Measurements from ENCODE around the gene MT1E. TPM values are rescaled to one million over a fixed set of nuclear protein-coding genes. Genes with fewer than 3 reads are reported as not detected.
A peak's percentile ranks its signal among the peaks of the same experiment; 100 is the strongest.
"Not testable (repeated sequence)": the region's sequence is repeated elsewhere in the genome, so short reads cannot be mapped to it uniquely, and the experiment has no call there.

MT1E gene
- total RNA-seq (not detected), polyA plus RNA-seq (10 to 100 TPM in 1 of 2 donors, 1 to 10 TPM in 1; 6.8 to 16.0 TPM)

DNA sequence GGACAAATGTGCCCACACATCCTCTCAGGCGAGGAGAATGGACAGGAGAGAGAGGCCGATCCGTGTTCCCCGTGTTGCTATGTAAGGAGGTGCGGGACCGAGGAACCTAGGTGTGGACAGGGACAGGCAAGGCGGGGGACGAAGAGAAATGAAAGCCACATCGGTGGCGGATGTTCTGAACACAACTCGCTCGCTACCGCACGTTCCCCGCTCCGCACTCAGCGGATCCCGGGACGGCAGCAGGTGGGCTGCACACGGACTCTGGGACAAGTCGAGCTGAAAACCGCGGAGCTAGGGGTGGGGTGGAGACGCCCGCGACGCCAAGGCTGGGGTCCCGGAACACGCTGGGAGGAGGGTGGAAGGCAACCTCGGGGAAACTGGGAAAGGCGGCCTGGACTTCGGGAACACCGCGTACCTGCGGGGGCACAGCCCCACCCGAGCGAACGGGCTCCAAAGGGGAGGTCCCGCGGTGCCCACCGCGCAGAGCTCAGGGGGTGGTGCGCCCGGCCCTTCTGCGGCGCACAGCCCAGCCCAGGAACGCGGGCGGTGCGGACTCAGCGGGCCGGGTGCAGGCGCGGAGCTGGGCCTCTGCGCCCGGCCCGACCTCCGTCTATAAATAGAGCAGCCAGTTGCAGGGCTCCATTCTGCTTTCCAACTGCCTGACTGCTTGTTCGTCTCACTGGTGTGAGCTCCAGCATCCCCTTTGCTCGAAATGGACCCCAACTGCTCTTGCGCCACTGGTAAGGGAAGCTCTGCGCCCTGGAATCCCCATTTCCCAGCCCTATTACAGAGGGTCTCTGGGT lies at the start of gene MT1E:
Gene MT1E, plus strand, starts transcription at position 642 of the 803 bp plus-strand sequence. Its CDS starts 71 bp downstream, at position 713.
- Mint-ChIP-seq H3K4me3 (peak within 1 kb of the TSS; percentile 88 to 97 (median 94)), H3K9me3 (no peaks in the 10 kb centered on the region), H3K27me3 (peaks cover 0 to 31% of the 10 kb centered on the region in 2 donors), H3K36me3 (no peaks in the 10 kb centered on the region), H3K4me1 (peaks cover 11 to 18% (median 12%) of the 10 kb centered on the region in 4 donors), H3K27ac (peak within 1 kb of the TSS; percentile 44 to 95 (median 86))
- H3K27me3 ChIP-seq (ENCODE audit: insufficient read depth, low read length) = peaks cover 9% of the 10 kb centered on the region
- ChIA-PET CTCF (ENCODE audit: partially characterized antibody) (interaction anchor here (1.0 to 2.1 kb wide), 4 partner anchors 18 to 77 kb away, joined by 3 to 10 read pairs (median 4); no protein-coding TSS in a partner anchor), POLR2A (ENCODE audit: partially characterized antibody) (interaction anchor here (0.8 to 3.6 kb wide), 7 partner anchors 11 to 306 kb away, joined by 3 to 15 read pairs (median 4); partner anchors contain the start of genes HERPUD1, MT1A and MT2A)
- no peaks in the 10 kb centered on the region for H3K9me3 ChIP-seq (ENCODE audit: control insufficient read depth in 1 of 2, low read length in 2 of 2)
- intact Hi-C loops (cut with micrococcal nuclease) = no loop called here
- peaks cover 14% of the 10 kb centered on the region for H3K4me1 ChIP-seq (ENCODE audit: insufficient read depth, low read length)
- H3K36me3 ChIP-seq (ENCODE audit: insufficient read depth, low read length) = no peaks in the 10 kb centered on the region
- peak in 4 of 5 donors; percentile 27 to 56 (median 50) for DNase-seq
- peak within 1 kb of the TSS; percentile 48 to 68 for H3K4me3 ChIP-seq (ENCODE audit: low read length in 2 of 2)
- peak within 1 kb of the TSS; percentile 24 for H3K27ac ChIP-seq (ENCODE audit: low read depth, low read length)

DNA sequence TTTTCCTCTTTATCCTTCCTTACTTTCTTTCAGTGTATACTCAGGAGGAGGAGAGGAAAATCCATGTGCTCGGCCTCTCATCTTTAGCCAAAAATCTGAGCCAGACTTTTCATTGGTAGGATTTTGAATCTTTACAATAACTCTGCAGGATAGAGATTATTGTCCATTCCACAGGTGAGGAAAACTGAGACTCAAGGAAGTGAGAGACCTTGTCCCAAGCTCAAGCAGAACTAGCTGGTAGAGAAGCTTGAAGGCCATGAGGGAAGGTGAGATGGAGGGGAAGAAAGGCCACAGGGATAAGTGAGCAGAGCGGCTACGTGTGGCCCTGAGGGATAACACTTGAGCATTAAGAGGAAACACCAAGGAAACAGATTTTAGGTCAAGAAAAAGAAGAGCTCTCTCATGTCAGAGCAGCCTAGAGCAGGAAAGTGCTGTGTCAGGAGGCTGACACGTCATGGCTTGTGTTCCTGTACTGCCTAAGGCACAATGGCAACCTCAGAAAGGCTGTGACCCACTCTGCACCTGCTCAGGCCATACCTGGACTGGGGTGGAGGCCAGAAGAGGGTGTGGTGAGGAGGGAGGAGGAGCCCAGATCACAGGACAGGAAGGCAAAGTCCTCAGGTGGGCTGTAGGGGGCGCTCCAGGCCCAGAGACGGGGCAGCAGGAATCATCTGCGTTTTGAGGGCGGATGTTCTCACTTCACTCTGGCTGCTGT lies 48.8 kb upstream of the MT1E start:
- H3K27me3 ChIP-seq (ENCODE audit: insufficient read depth, low read length) = no peaks in the 10 kb centered on the region
- H3K27ac ChIP-seq (ENCODE audit: low read depth, low read length) = no peak overlapping the region
- peaks cover 0 to 4% (median 1%) of the 10 kb centered on the region in 8 donors for H3K9me3 Mint-ChIP-seq
- no peaks in the 10 kb centered on the region for H3K36me3 ChIP-seq (ENCODE audit: insufficient read depth, low read length)
- H3K4me3 ChIP-seq (ENCODE audit: low read length in 2 of 2) = no peak overlapping the region
- ChIA-PET POLR2A (ENCODE audit: partially characterized antibody) (interaction anchor here (1.0 to 2.8 kb wide), 6 partner anchors 9 to 125 kb away, joined by 3 to 17 read pairs (median 3); partner anchors contain the start of gene MT2A), CTCF (ENCODE audit: partially characterized antibody) (interaction anchor here (0.7 to 4.2 kb wide), 36 partner anchors 9 to 193 kb away, joined by 3 to 150 read pairs (median 6); partner anchors contain the start of genes MT1E, MT1H, MT2A and MT4)
- peak overlapping the region in 6 of 7 donors; percentile 36 to 79 (median 58) for H3K27ac Mint-ChIP-seq
- intact Hi-C loops (cut with micrococcal nuclease) = loop anchor here (1.0 to 2.0 kb wide), 4 partner anchors 32 to 126 kb away; partner anchors contain the start of gene MT2A
- H3K4me3 Mint-ChIP-seq = no peak overlapping the region
- peak; percentile 85 to 89 (median 87) for DNase-seq
- no peaks in the 10 kb centered on the region for H3K4me1 ChIP-seq (ENCODE audit: insufficient read depth, low read length)
- no peaks in the 10 kb centered on the region for H3K27me3 Mint-ChIP-seq
- peaks cover 4 to 9% (median 6%) of the 10 kb centered on the region in 4 donors for H3K4me1 Mint-ChIP-seq
- no peaks in the 10 kb centered on the region for H3K9me3 ChIP-seq (ENCODE audit: control insufficient read depth in 1 of 2, low read length in 2 of 2)
- peaks cover 0 to 4% of the 10 kb centered on the region in 2 donors for H3K36me3 Mint-ChIP-seq

DNA sequence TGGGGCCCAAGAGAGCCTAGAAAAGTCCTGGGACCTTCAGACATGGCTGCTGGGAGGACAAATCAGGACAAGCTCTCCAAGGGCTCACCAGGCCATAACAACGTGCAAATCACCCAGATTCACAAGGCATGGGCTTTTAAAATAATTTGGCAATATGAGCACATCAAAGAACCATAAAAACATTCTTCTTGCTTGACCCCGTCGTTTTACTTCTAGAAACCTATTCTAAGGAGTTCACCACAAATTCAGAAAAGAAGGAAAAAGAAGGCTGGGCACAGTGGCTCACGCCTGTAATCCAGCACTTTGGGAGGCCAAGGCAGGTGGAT lies 48.3 kb upstream of the MT1E start:
- Histone ChIP-seq H3K9me3 (ENCODE audit: control insufficient read depth in 1 of 2, low read length in 2 of 2) (no peaks in the 10 kb centered on the region), H3K27ac (ENCODE audit: low read depth, low read length) (no peak overlapping the region), H3K27me3 (ENCODE audit: insufficient read depth, low read length) (no peaks in the 10 kb centered on the region), H3K36me3 (ENCODE audit: insufficient read depth, low read length) (no peaks in the 10 kb centered on the region), H3K4me3 (ENCODE audit: low read length in 2 of 2) (no peak overlapping the region), H3K4me1 (ENCODE audit: insufficient read depth, low read length) (no peaks in the 10 kb centered on the region)
- Mint-ChIP-seq H3K4me3 (no peak overlapping the region), H3K36me3 (peaks cover 0 to 4% of the 10 kb centered on the region in 2 donors), H3K9me3 (peaks cover 0 to 4% (median 1%) of the 10 kb centered on the region in 8 donors), H3K27ac (peak overlapping the region in 5 of 7 donors; percentile 36 to 79 (median 58)), H3K27me3 (no peaks in the 10 kb centered on the region), H3K4me1 (peaks cover 4 to 9% (median 6%) of the 10 kb centered on the region in 4 donors)
- intact Hi-C loops (cut with micrococcal nuclease) = loop anchor here (1.0 to 2.0 kb wide), 4 partner anchors 32 to 125 kb away; partner anchors contain the start of gene MT2A
- ChIA-PET POLR2A (ENCODE audit: partially characterized antibody) (interaction anchor here (0.7 to 2.8 kb wide), 7 partner anchors 9 to 125 kb away, joined by 3 to 17 read pairs (median 3); partner anchors contain the start of gene MT2A), CTCF (ENCODE audit: partially characterized antibody) (interaction anchor here (0.7 to 4.2 kb wide), 27 partner anchors 9 to 145 kb away, joined by 3 to 150 read pairs (median 6); partner anchors contain the start of genes MT2A and MT4)
- no peak for DNase-seq

DNA sequence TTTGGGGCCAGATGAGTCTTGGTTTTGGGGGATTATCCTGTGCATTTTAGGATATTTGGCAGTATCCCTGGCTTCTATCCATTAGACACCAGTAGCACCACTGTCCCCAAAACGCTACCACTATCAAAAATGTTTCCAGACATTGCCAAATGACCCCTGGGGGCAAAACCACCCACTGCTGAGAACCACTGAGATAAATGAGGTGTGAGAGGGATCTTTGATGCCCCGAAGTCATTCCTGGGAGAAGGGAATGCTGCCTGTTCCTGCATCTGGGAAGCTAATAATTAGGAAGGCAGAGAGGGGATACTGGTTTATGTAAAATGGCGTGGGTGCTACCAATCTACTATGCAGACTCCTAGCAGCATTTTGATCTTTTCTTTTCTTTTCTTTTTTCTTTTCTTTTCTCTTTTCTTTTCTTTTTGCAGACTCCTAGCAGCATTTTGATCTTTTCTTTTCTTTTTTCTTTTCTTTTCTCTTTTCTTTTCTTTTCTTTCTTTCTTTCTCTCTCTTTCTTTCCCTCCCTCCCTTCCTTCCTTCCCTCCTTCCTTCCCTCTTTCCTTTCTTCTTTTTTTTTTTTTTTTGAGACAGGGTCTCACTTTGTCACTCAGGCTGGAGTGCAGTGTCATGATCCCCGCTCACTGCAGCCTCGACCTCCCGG lies 45.1 kb upstream of the MT1E start:
- Histone ChIP-seq H3K27me3 (ENCODE audit: insufficient read depth, low read length) (no peaks in the 10 kb centered on the region), H3K4me3 (ENCODE audit: low read length in 2 of 2) (no peak overlapping the region), H3K36me3 (ENCODE audit: insufficient read depth, low read length) (no peaks in the 10 kb centered on the region), H3K4me1 (ENCODE audit: insufficient read depth, low read length) (no peaks in the 10 kb centered on the region), H3K9me3 (ENCODE audit: control insufficient read depth in 1 of 2, low read length in 2 of 2) (no peaks in the 10 kb centered on the region), H3K27ac (ENCODE audit: low read depth, low read length) (no peak overlapping the region)
- intact Hi-C loops (cut with micrococcal nuclease) = no loop called here
- Mint-ChIP-seq H3K9me3 (no peaks in the 10 kb centered on the region), H3K27ac (no peak overlapping the region), H3K27me3 (peaks cover 0 to 2% of the 10 kb centered on the region in 2 donors), H3K36me3 (no peaks in the 10 kb centered on the region), H3K4me3 (no peak overlapping the region), H3K4me1 (peaks cover 4 to 9% (median 6%) of the 10 kb centered on the region in 4 donors)
- ChIA-PET CTCF (ENCODE audit: partially characterized antibody) (interaction anchor here (1.0 to 1.3 kb wide), 2 partner anchors 23 to 120 kb away, joined by 3 read pairs; no protein-coding TSS in a partner anchor), POLR2A (ENCODE audit: partially characterized antibody) (no interaction called here)
- DNase-seq = no peak

DNA sequence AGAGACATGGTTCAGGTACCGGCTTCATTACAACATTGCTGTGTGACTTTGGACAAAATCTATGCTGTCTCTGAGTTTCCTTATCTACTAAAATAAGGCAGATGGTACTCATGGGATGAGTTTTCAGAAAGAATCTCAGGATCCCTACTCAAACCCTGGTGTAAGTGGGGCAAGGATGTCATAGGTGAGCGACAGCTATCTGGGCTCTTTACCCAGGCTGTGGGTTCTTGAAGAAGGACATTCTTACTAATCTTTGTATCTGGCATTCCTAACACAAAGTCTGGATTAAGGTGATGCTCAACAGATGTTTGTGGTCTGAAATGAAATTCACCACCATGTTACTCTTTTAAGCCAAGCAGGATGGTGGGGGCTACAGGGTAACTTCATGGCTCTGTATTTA lies 42.7 kb upstream of the MT1E start:
- POLR2A ChIA-PET (ENCODE audit: partially characterized antibody); DNase-seq; H3K4me3 Mint-ChIP-seq; H3K36me3 Mint-ChIP-seq; H3K36me3 ChIP-seq (ENCODE audit: insufficient read depth, low read length); H3K27me3 ChIP-seq (ENCODE audit: insufficient read depth, low read length); intact Hi-C loops (cut with micrococcal nuclease); H3K4me1 ChIP-seq (ENCODE audit: insufficient read depth, low read length); H3K4me3 ChIP-seq (ENCODE audit: low read length in 2 of 2); H3K9me3 Mint-ChIP-seq; H3K27ac ChIP-seq (ENCODE audit: low read depth, low read length); H3K9me3 ChIP-seq (ENCODE audit: control insufficient read depth in 1 of 2, low read length in 2 of 2); H3K4me1 Mint-ChIP-seq; H3K27me3 Mint-ChIP-seq: not testable (repeated sequence)
- CTCF ChIA-PET (ENCODE audit: partially characterized antibody) = interaction anchor here (1.4 kb wide), 1 partner anchor 119 kb away, joined by 9 read pairs; no protein-coding TSS in a partner anchor
- H3K27ac Mint-ChIP-seq = peak overlapping the region in 2 of 7 donors; percentile 15 to 81

DNA sequence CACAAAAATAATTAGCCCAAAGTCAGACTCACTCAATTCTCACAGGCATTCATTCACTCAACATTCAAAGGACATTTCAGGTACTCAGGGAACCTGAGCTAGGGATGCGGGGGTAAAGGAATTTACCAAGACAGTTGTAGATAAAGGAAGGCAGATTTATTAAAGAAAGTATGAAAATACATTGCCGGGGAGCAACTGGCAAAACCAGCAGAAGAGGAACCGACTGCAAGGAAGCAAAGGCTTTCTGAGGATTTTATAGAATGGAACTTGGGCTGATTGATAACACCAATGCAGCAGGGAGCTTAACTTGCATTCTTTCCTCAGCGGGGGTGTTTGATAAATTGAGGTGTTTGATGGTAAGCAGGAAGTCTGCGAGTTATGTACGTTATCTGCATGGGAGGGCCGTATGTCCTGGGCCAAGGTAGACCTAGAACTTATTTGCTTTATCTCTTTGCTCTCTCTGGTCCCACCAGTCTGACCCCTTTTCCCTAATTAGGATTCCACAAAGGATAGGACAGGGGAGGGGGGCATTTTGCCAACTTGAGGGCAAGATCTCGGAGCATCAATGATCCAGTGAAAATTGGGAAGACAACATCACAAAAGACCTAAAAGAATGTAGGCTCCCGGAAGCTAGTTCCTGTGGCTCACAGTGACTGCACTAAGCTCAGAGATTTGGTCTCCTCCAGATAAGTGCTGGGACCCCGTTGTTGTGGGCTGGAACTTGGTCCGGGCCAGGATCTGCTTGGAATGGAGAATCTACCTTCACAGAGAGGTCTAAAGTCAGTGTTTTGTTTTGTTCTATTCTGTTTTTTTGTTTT lies 42.0 kb upstream of the MT1E start:
- Histone ChIP-seq H3K4me3 (ENCODE audit: low read length in 2 of 2) (no peak overlapping the region), H3K27ac (ENCODE audit: low read depth, low read length) (no peak overlapping the region), H3K36me3 (ENCODE audit: insufficient read depth, low read length) (no peaks in the 10 kb centered on the region), H3K9me3 (ENCODE audit: control insufficient read depth in 1 of 2, low read length in 2 of 2) (no peaks in the 10 kb centered on the region), H3K27me3 (ENCODE audit: insufficient read depth, low read length) (no peaks in the 10 kb centered on the region), H3K4me1 (ENCODE audit: insufficient read depth, low read length) (no peaks in the 10 kb centered on the region)
- Mint-ChIP-seq H3K9me3 (no peaks in the 10 kb centered on the region), H3K27me3 (peaks cover 4 to 6% of the 10 kb centered on the region in 2 donors), H3K36me3 (no peaks in the 10 kb centered on the region), H3K27ac (no peak overlapping the region), H3K4me3 (no peak overlapping the region), H3K4me1 (no peaks in the 10 kb centered on the region)
- ChIA-PET POLR2A (ENCODE audit: partially characterized antibody) (no interaction called here), CTCF (ENCODE audit: partially characterized antibody) (interaction anchor here (1.5 to 1.6 kb wide), 2 partner anchors 20 to 119 kb away, joined by 3 to 6 read pairs; no protein-coding TSS in a partner anchor)
- no peak for DNase-seq
- intact Hi-C loops (cut with micrococcal nuclease) = no loop called here
